HG02840 (cell line): Measurements from ENCODE around the gene ELF3.
"Not testable (repeated sequence)": the region's sequence is repeated elsewhere in the genome, so short reads cannot be mapped to it uniquely, and the experiment has no call there.

Source experiments
- ATAC-seq: cut with Tn5 transposase; IDR thresholded peaks from one replicate; pipeline ENCODE4 v1.9.1; 2021; ENCODE audit warnings: mild to moderate bottlenecking, moderate library complexity, moderate number of reproducible peaks; ENCODE audit not compliant: unreplicated experiment, low FRiP score

Gene ELF3

DNA sequence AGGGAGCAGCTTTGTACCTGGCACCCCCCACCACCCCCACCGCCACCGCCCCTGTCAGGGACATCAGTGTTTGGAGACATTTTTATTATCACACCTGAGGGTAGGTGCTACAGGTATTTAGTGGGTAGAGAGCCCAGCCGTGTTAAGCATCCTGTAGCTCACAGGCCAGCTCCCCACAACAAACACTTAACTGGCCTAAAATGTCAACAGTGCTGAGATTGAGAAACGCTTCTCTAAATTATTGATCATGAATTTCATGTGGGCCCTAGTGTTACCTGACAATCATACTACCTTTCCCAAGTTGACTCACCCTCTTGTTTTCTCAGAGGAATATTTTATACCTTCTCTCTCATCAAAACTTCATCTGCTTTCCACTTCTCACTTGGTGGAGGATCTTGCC, 21.4 kb downstream of the ELF3 start:
- ATAC-seq, result no peak

DNA sequence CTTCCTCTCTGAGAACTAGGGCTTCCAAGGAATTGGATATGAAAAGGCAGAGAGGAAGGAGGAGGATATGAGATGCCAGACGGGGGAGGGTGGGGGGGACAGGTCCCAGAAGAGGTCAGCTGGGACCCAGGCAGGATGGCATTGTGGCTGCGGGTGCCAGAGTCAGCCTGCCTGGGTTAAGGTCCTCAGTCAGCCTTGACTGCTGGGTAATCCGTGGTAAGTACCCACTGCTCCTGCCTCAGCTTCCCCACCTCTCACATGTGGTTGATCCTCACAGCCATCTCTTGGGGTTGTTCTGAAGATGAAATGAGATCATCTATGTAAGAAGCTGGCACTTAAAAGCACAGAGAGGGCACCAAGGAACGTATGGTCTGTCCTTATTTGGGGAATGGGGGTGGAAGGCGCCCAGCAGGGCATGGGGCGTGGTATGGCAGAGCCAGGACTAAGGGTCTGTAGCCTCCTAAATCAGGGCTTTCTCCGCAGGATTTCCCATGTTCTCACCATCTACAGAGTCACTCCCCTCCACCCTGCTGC, 23.8 kb downstream of the ELF3 start:
- no peak for ATAC-seq

DNA sequence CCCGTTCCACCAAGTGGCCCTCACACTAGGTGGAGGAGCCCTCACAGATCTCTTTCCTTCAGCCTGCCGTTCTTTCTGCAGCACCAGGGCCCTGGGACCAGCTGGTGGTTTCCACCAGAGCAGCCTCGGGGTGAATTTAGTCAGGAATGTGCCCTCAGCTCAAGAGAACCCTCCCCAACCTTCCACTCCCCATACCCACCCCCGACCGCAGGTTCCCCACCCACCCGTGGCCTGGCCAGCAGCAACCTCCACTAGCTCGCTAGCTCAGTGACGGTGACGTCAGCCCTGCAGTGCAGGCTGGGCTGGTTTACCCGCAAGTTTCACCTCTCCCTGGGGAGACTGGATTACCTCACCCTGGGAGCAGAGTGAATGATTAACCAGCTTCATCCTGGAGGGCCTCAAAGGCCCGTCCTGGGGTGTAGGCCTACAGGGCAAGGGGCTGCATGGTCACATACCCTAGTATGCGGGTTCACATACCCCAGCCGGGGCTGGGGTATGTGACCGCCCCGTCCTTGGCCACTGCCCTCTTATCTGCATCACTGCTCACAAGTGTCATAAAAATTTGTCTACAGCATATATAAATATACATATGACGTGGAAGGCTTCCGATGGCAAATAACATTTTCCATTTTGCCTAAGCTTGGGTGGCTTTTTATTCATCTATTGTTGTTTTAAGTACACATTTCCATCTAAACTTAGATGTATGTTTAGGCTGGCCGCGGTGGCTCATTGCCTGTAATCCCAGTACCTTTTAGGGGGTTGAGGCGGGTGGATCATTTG, 24.5 kb downstream of the ELF3 start:
- ATAC-seq, result no peak

DNA sequence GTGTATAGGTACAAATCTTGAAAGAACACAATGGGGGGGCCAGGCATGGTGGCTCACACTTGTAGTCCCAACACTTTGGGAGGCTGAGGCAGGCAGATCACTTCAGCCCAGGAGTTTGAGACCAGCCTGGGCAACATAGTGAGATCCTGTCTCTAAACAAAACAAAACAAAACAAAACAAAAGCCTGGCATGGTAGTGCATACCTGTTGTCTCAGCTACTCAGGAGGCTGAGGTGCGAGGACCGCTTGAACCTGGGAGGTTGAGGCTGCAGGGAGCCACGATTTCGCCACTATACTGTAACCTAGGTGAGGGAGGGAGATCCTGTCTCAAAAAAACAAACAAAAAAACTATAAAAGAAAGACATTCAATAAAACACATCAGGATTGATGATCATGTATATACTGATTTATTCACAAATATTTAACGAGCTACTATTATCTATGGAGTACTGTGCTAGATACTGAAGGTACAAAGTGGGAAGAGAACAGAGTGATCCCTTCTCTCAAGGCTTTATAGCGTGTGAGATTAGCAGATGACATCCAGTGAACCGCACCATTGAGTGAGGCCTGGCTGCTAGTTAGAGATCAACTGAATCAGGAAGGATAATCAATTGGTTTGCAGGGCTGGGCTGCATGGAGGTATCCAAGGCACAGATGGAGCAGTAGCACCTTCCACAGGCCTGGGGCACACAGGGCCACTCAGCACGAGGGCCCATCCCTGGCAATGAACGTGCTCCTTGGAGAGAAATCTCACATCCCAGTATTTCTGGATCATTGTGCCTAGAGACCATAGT, 26.4 kb downstream of the ELF3 start:
- ATAC-seq, result no peak

DNA sequence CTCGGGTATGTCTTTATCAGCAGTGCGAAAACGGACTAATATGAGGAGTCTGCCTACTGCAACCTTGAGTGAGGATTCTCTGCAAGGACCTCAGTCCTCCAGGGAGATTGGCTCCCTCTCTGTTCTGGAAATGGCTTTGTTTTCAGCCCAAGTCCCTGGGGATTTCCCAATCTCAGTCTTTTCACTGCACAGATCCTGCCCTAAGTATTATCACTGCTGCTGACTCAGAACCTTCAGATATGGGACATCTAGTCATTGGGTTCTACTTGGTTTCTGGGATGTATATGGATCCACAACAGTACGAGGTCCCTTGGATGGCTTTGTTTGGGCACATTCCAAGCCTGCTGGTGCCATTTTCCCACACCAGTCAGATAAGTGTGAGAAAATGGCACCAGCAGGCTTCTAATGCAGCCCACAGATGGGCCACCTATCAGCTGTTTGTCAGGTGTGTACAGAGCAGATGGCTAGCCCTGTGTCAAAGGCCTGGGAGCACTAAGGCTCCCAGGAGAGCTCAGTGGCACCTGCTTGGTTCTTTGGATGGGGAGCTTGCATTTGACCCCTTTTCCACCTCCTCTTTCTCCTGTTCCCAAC, 27.4 kb downstream of the ELF3 start:
- ATAC-seq, result no peak

DNA sequence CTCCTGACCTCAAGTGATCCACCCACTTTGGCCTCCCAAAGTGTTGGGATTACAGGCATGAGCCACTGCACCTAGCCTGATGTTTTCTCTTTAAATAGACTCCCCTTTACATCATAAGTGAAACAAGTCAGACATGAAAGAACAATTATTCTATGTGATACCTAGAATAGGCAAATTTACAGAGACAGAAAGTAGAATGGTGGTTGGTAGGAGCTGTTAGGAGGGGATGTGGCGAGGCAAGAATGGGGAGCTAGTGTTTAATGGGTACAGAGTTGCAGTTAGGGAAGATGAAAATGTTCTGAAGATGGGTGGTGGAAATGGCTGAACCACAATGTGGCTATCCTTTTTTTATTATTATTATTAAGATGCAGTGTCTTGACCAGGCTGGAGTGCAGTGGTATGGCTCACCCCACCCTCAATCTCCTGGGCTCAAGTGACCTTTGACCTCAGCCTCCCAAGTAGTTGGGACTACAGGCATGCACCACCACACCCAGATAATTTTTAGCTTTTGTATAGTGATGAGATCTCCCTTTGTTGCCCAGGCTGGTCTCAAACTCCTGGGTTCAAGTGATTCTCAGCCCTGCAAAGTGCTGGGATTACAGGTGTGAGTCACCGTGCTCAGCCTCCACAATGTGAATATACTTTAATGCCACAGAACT, 28.4 kb downstream of the ELF3 start:
- no peak for ATAC-seq

DNA sequence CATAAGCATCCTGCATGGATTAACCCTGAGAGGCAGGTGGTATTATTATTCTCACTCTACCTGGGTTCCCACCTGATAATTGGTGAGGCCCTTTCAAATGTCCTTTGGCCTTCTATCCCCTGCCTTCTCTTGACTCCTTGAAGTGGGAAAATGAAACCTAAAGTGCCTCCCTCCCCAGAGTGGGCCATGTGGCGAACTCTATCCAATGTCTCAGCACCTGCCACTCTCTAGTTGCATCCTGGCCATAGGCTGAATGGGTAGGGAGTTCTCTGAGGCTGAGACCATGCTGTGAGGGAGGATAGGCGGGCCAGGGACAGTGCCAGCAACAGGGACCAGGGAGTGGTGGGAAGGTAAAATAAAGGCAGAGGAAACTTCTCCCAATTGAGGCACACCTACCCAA, 35.3 kb downstream of the ELF3 start:
- no peak for ATAC-seq

DNA sequence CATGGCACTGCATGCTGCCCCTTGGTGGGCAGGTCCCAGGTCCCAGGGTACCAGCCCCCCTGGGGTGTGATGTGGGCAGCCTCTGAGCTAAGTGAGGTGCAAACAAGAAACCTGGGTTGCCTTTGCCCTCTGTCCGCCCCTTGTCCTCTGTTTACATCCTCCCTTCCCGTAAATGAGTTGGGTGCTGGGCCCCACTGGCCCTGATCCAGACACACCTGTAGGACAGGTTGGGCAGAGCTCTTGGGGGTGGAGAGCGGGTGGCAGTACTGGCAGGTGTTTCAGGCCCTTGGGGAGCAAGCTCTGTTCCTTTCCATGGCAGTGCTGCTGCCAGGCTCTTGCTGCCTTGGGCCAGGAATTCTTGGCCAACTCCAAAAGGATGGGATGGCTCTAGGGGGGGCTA, 35.8 kb downstream of the ELF3 start:
- ATAC-seq, result no peak

DNA sequence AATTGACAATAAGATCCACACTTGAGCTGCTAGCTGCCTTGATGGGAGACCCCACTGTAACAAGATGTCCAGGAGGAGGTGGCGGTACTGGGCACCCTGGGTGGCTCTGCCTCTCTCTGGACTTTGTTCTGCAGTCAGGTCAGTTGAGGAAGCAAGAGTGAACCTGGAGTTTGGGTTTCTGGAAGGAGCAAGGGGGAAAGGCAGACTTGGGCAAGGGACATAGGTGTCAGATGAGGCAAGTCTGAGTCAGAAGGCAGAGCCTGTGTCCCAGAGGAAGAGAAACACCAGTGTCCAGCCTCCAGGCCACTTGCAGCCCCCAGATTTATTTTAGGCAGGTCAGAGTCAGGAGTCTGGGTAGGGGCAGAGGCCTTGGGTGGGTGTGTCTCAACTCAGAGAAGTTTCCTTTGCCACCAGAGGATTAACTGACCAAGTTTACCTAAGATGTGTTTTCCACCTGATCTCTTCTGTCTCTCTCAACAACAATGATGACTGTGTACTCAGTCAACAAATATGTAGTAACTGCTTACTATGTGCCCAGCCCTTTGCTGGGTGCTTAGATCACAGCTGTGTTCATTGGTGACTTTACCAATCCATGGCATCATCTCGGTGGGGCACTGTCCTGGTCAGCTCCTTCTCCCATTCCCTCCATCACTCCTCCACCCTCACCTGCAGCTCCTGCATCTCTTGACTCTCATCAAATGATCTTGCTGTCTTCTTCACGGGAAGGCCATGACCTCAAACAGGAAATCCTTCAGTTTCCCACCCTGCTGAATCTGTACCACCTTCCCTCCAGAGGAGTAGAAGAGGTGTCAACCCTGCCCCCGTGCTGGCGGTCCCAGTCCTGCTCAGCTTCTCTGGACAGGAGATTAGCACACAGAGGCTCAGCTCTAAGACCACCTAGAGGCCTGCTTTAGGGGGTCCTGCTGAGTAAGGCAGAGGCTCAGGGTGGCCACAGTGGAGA, 36.6 kb downstream of the ELF3 start:
- ATAC-seq, result no peak

DNA sequence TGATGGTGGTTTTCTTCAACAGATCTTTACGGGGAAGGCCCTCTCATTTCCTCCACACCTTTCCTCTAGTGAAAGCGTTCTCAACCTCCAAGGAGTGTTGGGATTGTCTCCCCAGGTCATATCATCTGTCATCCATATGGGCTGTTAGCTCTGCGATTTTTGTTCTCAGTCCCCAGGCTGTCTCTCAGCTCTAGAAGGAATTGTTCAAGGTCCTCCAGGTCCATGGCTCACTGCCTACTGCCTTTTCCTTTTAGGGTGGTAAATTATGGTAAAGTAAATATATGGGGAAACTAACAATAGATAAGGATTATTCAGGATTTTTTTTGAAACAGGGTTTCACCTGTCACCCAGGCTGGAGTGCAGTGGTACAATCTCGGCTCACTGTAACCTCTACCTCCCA, 37.6 kb downstream of the ELF3 start:
- ATAC-seq, result no peak

DNA sequence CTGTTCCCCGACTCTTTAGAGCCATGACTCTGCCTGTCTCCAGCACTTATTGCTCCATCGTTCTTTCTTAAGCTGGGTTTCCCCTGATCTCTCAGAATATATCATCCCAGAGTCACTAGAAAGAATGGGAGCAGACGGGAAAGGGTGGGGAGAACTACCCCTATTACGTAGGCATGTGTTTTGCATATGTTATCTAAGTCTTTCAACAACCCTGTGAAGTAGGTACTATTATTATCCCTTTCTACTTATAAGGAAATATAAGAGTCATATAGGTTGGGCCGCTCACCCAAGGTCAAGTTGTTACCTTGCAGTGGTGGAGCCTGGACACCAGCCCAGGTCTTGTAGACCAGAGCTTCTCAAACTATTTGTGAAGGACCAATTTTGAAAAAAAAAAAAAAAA, 38.7 kb downstream of the ELF3 start:
- ATAC-seq, result no peak

DNA sequence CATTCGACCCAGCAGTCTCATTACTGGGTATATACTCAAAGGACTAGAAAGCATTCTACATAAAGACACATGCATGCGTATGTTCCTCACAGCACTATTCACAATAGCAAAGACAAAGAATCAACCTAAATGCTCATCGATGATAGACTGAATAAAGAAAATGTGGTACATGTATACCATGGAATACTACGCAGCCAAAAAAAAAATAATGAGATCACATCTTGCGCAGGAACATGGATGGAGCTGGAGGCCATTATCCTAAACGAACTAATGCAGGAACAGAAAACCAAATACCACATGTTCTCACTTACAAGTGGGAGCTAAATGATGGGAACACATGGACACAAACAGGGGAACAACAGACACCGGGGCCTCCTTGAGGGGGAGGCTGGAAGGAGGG, 43.7 kb downstream of the ELF3 start:
- ATAC-seq, result no peak

DNA sequence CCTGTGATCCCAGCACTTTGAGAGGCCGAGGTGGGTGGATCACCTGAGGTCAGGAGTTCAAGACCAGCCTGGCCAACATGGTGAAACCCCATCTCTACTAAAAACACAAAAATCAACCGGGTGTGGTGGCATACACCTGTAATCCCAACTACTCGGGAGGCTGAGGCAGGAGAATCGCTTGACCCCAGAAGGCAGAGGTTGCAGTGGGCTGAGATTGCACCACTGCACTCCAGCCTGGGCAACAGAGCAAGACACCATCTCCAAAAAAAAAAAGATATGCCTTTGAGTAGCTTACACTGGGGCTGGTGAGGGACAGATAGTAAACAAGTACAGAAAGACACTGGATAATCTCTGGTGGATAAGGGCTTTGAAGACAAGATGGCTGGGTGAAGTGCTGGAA, 44.3 kb downstream of the ELF3 start:
- not testable (repeated sequence) for ATAC-seq

DNA sequence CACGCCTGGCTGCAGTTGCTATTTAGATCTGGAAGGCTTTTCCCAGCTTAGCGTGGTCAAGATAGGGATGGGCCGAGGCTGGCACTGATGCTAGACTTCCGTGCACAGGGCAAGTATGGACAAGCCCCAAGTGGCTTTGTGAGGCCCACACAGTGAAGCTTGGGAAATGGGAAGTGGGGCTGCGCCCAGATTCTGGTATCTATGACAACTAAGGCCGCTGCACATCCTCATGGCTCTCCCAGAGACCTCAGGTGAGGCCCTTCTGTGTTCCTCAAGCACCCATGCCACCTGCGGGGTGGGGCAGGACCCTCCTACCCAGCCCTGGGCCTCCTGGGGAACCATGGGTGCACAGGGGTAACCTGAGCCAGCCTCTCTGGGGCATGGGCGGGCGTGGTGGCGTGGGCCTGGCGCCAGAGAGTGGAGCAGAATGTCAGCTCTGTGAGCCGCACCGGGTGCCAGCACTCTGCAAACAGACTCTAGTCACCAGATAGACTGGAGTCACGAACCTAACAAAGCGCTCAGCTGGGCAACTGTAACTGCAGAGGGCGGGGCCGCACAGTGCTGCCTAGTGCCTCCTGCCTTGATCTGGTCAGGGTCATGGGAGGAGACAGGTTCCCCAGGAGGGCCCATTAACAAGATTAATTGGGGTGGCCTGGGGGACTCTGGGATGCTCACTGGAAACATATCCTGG, 46.4 kb downstream of the ELF3 start:
- no peak for ATAC-seq

DNA sequence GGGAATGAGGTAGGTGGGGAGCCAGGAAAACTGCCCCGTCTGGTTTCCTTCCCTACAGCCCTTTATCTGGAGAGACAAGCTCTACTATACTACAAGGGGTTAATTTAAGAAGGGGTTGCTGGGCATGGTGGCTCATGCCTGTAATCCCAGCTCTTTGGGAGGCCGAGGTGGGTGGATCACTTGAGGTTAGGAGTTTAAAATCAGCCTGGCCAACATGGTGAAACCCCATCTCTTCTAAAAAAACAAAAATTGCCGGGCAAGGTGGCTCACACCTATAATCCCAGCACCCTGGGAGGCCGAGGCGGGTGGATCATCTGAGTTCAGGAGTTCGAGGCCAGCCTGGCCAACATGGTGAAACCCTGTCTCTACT, 46.9 kb downstream of the ELF3 start:
- ATAC-seq, result not testable (repeated sequence)

DNA sequence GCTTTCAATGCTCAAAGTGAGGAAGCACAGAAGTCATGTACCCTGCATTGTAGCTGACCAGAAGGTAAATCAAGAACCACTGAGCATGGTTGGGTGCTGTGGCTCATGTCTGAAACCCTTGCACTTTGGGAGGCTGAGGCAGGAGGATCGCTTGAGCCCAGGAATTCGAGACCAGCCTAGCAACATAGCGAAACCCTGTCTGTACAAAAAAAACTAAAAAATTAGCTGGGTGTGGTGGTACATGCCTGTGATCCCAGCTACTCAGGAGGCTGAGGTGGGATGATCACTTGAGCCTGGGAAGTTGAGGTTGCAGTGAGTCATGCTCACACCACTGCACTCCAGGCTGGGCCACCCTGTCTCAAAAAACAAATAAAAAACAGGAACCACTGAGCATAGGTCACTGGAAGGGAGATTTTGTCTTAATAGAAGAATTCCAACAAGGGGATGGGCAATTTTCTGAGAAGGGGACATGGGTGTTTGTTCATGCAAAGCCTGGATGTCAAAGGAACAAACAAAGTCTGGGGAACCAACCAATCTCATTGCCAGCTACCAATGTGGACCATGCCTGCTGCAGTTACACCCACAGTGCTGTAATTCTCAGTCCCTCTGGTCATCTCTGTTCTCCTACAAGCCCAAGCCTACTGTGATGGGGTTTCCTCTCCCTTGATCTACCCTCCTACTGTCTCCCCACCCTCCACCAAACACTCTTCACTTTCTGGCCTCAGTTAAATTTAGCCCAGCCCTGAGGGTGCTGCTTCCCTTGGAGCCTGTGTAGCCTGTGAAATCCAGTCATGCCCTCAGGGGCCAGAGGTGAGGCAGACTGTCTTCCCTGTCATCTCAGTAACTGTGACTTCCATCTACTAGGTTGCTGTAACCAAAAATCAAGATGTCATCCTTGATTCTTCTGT, 47.9 kb downstream of the ELF3 start:
- ATAC-seq, result no peak

DNA sequence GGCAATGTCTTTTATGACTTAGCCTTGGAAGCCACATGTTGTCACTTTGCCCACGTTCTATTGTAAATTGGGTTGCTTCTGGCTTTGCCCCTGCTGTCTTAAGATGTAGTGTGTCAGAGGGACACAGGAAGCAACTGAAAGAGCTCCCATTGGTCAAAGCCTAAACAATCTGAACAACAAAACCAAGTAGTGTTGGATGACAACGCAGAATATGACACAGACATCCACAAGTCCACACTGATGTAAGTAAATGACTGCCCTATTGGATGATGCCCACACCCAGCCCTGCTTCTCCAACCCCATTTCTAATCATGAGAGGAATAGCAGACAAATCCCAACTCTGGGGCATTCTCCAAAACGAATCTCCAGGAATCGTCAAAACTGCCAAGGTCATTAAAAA, 50.7 kb downstream of the ELF3 start:
- no peak for ATAC-seq

DNA sequence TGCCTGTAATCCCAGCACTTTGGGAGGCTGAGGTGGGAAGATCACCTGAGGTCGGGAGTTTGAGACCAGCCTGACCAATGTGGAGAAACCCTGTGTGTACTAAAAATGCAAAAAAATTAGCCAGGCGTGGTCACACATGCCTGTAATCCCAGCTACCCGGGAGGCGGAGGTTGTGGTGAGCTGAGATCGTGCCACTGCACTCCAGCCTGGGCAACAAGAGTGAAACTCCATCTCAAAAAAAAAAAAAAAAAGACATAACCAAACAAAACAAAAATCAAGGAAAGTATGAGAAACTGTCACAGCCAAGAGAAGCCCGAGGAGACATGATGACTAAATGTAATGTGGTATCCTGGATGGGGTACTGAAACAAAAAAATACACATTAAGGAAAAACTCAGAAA, 51.4 kb downstream of the ELF3 start:
- not testable (repeated sequence) for ATAC-seq
